ENCODE data around the gene KRT20. TPM values are rescaled to one million over a fixed set of nuclear protein-coding genes. Genes with fewer than 3 reads are reported as not detected.

KRT20 gene
- total and polyA plus RNA-seq, 2 donors (not counting 3 experiments of a cell fraction or from before 2014, with no cell fraction given) = not detected

DNA sequence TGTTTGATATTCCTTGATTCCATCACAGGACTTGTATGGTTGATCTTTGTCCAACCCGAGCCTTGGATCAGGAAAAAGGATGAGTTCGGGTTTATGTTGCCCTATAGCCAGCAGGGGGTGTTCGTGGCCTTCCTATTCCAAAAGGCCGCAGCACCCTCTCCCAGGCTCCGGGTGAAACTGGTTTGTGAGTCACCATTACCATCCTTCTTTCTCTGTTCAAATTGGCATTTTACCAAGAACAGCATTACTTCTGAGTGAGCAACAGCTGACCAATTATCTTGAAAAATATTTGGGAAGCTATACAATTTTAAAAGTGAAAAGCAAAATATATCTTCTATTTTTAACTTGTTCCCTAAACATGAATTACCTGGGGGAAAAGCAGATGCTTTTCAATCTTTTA is 24.3 kb upstream of the KRT20 start:
- H4K20me1 ChIP-seq (replicated peaks; ENCODE audit: control insufficient read depth, extremely low read depth, insufficient read depth, low read length) = no peaks in the 10 kb centered on the region
- H3K9ac ChIP-seq (replicated peaks; ENCODE audit: extremely low read depth, insufficient read depth, low read length) = no peak overlapping the region
- peaks cover 13% of the 10 kb centered on the region for H3K4me1 ChIP-seq (ENCODE audit: control insufficient read depth, extremely low read depth, insufficient read depth, low read length)
- no peaks in the 10 kb centered on the region for H3K36me3 ChIP-seq (ENCODE audit: control insufficient read depth in 2 of 2, extremely low read depth in 1 of 2, insufficient read depth in 2 of 2, low read length in 2 of 2)
- no peak overlapping the region for H3K4me3 ChIP-seq (replicated peaks in 1 of 3; ENCODE audit: insufficient read depth in 1 of 3, low read depth in 1 of 3, low read length in 3 of 3)
- H3K9me1 ChIP-seq (replicated peaks; ENCODE audit: control insufficient read depth, extremely low read depth, insufficient read depth, low read length) = no peaks in the 10 kb centered on the region
- H3K9me3 ChIP-seq (replicated peaks; ENCODE audit: control insufficient read depth, insufficient read depth, low read length) = no peaks in the 10 kb centered on the region
- H3K79me2 ChIP-seq (ENCODE audit: control insufficient read depth, insufficient read depth, low read length) = no peaks in the 10 kb centered on the region
- FAIRE-seq (peak; percentile 98), DNase-seq (ENCODE audit: low read depth, low spot score) (peak; percentile 90)
- H2AFZ ChIP-seq (ENCODE audit: low read depth, low read length) = no peak overlapping the region
- ChIA-PET POLR2A (no interaction called here), CTCF (interaction anchor here (0.6 to 4.0 kb wide), 22 partner anchors 21 to 757 kb away, joined by 3 to 50 read pairs (median 3); partner anchors contain the start of gene KRT36)
- no peak overlapping the region for H3K27ac ChIP-seq (ENCODE audit: insufficient read depth, low read depth, low read length)
- peaks cover 0 to 3% of the 10 kb centered on the region in 2 experiments for H3K27me3 ChIP-seq (ENCODE audit: control insufficient read depth in 2 of 2, insufficient read depth in 2 of 2, low read length in 2 of 2)
- intact Hi-C loops (cut with micrococcal nuclease) (loop anchor here (1.0 kb wide), 8 partner anchors 52 to 757 kb away; no protein-coding TSS in a partner anchor), dilution Hi-C loops (cut with MboI; ENCODE audit: extremely low pct_ligation_motif_present, low sequenced_read_pairs) (no loop called here)
- no TSS peak for BruUV-seq (replicated peaks)
- no peak for TF ChIP-seq MYC (IDR thresholded peaks at IDR 0.05; ENCODE audit: low read depth, low read length)
- TF ChIP-seq FOS (IDR thresholded peaks at IDR 0.05; ENCODE audit: borderline replicate concordance, insufficient read depth, low read length) = peak; percentile 91
- no peak for TF ChIP-seq EZH2 (IDR thresholded peaks at IDR 0.05; ENCODE audit: borderline replicate concordance, low read depth, low read length, severe bottlenecking)
- no peak for TF ChIP-seq POLR2AphosphoS5 (IDR thresholded peaks at IDR 0.05; ENCODE audit: insufficient read depth, low read depth, low read length)
- TF ChIP-seq, protein P1, sequence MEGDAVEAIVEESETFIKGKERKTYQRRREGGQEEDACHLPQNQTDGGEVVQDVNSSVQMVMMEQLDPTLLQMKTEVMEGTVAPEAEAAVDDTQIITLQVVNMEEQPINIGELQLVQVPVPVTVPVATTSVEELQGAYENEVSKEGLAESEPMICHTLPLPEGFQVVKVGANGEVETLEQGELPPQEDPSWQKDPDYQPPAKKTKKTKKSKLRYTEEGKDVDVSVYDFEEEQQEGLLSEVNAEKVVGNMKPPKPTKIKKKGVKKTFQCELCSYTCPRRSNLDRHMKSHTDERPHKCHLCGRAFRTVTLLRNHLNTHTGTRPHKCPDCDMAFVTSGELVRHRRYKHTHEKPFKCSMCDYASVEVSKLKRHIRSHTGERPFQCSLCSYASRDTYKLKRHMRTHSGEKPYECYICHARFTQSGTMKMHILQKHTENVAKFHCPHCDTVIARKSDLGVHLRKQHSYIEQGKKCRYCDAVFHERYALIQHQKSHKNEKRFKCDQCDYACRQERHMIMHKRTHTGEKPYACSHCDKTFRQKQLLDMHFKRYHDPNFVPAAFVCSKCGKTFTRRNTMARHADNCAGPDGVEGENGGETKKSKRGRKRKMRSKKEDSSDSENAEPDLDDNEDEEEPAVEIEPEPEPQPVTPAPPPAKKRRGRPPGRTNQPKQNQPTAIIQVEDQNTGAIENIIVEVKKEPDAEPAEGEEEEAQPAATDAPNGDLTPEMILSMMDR (IDR thresholded peaks at IDR 0.05; ENCODE audit: extremely low read depth in 1 of 2, insufficient read depth in 1 of 2, low read depth in 1 of 2, low read length in 2 of 2) = peak; percentile 75 to 77
- TF ChIP-seq GATA2 (IDR thresholded peaks at IDR 0.05; ENCODE audit: insufficient read depth, insufficient read length, low read depth, low read length) = no peak
- TF ChIP-seq, protein P2, sequence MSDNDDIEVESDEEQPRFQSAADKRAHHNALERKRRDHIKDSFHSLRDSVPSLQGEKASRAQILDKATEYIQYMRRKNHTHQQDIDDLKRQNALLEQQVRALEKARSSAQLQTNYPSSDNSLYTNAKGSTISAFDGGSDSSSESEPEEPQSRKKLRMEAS (IDR thresholded peaks at IDR 0.05; ENCODE audit: insufficient read depth, insufficient read length) = no peak
- TF ChIP-seq POLR2A (IDR thresholded peaks at IDR 0.05; ENCODE audit: low read depth, low read length) = no peak
- TF ChIP-seq JUN (IDR thresholded peaks at IDR 0.05; ENCODE audit: borderline replicate concordance, insufficient read depth, insufficient read length, low read depth) = peak; percentile 83
- H3K4me2 ChIP-seq (ENCODE audit: insufficient read depth, low read length) = no peak overlapping the region

All from endothelial cell of umbilical vein (primary cell).